Frontal cortex (tissue), 1 donor: ENCODE measurements around the gene OR6C68. TPM values are rescaled to one million over a fixed set of nuclear protein-coding genes. Genes with fewer than 3 reads are reported as not detected.

Experiments used
- total RNA-seq: library from RNA; depleted of rRNA; stranded (reverse); fragments of >200 nt; gene quantifications from one replicate; pipeline ENCODE4 v1.2.3, GENCODE V29; 2014

OR6C68 gene
- total RNA-seq, 1 donor from 2014 or later, result not detected

Other genes with a start within 250 kb of the OR6C68 start
- not detected for gene OR6C74, start 247.8 kb upstream of the OR6C68 start, total RNA-seq
- not detected for gene OR6C6, start 195.8 kb upstream of the OR6C68 start, total RNA-seq
- gene OR6C1, start 178.0 kb upstream of the OR6C68 start, total RNA-seq, result not detected
- gene OR6C3, start 161.6 kb upstream of the OR6C68 start, total RNA-seq, result not detected
- not detected for gene OR6C75, start 129.4 kb upstream of the OR6C68 start, total RNA-seq
- gene OR6C65, start 91.8 kb upstream of the OR6C68 start, total RNA-seq, result not detected
- not detected for gene OR6C76, start 66.1 kb upstream of the OR6C68 start, total RNA-seq
- not detected for gene OR6C2, start 48.3 kb upstream of the OR6C68 start, total RNA-seq
- not detected for gene OR6C70, start 22.2 kb upstream of the OR6C68 start, total RNA-seq
- not detected for gene OR6C4, start 57.2 kb downstream of the OR6C68 start, total RNA-seq
- gene OR2AP1, start 80.1 kb downstream of the OR6C68 start, total RNA-seq, result not detected
- not detected for gene OR10P1, start 144.5 kb downstream of the OR6C68 start, total RNA-seq
- 3.7 TPM for gene ITGA7, start 215.5 kb downstream of the OR6C68 start, total RNA-seq
- 21.2 TPM for gene BLOC1S1, start 223.7 kb downstream of the OR6C68 start, total RNA-seq
- gene RDH5, start 228.0 kb downstream of the OR6C68 start, total RNA-seq, result 4.5 TPM
- 227 TPM for gene CD63, start 236.6 kb downstream of the OR6C68 start, total RNA-seq